22Rv1 (cell line): ENCODE measurements around the gene COL9A3.

Source experiments
- H3K27ac ChIP-seq: fragments of 450-650 bp; 2 replicates; pipeline ENCODE4 v1.5.1; 2017
- ZFX ChIP-seq: fragments of 450-650 bp; IDR thresholded peaks from 2 replicates; pipeline ENCODE4 v1.6.1; 2017; ENCODE audit warnings: antibody characterized with exemption, borderline replicate concordance
- TF ChIP-seq, protein P1 (sequence below): fragments of 450-650 bp; IDR thresholded peaks from 2 replicates; pipeline ENCODE4 v1.5.1; 2017; ENCODE audit warnings: mild to moderate bottlenecking

COL9A3 gene

DNA sequence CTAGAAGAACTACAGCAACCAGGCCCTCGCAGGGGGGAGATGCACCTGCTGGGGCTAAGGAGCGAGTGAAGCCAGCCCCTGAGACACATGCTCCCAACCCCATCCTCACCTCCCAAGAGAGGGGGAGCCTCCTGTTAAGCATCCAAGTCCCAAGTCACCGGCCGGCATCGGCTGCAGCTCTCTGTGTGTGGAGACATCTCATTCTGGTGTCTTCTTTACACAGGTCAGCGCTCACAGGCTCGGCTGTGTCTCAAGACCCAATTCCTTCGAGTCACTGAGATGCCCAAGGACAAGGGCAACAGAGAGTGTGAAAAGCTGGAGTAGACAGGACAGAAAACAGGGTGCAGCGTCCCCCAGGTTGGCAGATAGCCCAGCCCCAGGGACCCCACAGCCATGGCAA, 41.6 kb upstream of the COL9A3 start:
- TF ChIP-seq, protein P1, sequence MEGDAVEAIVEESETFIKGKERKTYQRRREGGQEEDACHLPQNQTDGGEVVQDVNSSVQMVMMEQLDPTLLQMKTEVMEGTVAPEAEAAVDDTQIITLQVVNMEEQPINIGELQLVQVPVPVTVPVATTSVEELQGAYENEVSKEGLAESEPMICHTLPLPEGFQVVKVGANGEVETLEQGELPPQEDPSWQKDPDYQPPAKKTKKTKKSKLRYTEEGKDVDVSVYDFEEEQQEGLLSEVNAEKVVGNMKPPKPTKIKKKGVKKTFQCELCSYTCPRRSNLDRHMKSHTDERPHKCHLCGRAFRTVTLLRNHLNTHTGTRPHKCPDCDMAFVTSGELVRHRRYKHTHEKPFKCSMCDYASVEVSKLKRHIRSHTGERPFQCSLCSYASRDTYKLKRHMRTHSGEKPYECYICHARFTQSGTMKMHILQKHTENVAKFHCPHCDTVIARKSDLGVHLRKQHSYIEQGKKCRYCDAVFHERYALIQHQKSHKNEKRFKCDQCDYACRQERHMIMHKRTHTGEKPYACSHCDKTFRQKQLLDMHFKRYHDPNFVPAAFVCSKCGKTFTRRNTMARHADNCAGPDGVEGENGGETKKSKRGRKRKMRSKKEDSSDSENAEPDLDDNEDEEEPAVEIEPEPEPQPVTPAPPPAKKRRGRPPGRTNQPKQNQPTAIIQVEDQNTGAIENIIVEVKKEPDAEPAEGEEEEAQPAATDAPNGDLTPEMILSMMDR = no peak
- no peak for TF ChIP-seq ZFX
- no peak overlapping the region for H3K27ac ChIP-seq

DNA sequence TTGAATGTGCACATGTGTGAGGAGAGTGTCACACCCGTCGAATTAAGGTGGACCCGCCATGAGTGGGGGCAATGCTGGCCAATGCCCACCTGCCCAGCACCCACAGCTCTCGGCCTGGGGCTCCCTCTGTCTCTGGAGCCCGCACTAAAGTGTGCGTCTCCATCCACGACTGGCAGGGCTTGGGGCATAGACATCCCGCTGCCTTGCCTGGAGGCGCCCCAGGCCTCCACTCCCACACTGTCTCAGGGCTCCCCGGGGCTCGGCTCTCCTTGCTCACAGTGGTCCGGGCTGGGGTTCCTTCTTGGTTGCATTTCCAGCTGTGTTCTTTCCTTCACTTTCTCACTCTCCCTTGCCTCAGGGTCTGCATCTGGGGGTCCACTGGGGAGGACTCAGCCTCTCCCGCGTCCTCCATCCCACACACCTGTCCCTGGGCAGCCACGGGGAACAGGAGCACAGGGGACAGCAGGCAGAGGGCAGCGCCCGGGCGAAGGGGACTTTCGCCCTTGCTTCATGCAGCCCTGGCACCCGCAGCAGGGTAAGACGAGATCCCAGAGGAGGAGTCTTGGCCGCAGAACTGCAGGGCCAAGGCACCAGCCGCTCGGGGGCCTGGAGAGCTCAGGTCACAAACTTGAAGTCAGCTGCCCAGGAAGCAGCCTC, 40.7 kb upstream of the COL9A3 start:
- TF ChIP-seq ZFX = no peak
- TF ChIP-seq, protein P1 = no peak
- peak overlapping the region; percentile 48; the same call in 1 of the 2 replicates for H3K27ac ChIP-seq

- TF ChIP-seq ZFX = no peak
- TF ChIP-seq, protein P1 = no peak
- peak overlapping the region; percentile 48; the same call in 1 of the 2 replicates for H3K27ac ChIP-seq
Observed at GRCh38 chr20:62776692-62777527, 39.9 kb upstream of the COL9A3 start.

GRCh38 chr20:62777528-62777830, 39.4 kb upstream of the COL9A3 start:
- TF ChIP-seq, protein P1 = no peak
- no peak for TF ChIP-seq ZFX
- no peak overlapping the region for H3K27ac ChIP-seq

DNA sequence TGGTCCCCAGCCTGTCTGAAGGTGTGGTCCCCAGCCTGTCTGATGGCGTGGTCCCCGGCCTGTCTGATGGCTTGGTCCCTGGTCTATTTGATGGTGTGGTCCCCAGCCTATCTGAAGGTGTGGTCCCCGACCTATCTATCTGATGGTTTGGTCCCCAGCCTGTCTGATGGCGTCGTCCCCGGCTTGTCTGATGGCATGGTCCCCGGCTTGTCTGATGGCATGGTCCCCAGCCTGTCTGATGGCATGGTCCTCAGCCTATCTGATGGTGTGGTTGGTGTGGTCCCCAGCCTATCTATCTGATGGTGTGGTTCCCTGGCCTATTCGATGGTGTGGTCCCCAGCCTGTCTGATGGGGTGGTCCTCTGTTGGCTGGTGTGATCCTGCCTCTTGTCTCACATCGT, 38.8 kb upstream of the COL9A3 start:
- H3K27ac ChIP-seq = no peak overlapping the region
- TF ChIP-seq ZFX = no peak
- TF ChIP-seq, protein P1 = no peak

DNA sequence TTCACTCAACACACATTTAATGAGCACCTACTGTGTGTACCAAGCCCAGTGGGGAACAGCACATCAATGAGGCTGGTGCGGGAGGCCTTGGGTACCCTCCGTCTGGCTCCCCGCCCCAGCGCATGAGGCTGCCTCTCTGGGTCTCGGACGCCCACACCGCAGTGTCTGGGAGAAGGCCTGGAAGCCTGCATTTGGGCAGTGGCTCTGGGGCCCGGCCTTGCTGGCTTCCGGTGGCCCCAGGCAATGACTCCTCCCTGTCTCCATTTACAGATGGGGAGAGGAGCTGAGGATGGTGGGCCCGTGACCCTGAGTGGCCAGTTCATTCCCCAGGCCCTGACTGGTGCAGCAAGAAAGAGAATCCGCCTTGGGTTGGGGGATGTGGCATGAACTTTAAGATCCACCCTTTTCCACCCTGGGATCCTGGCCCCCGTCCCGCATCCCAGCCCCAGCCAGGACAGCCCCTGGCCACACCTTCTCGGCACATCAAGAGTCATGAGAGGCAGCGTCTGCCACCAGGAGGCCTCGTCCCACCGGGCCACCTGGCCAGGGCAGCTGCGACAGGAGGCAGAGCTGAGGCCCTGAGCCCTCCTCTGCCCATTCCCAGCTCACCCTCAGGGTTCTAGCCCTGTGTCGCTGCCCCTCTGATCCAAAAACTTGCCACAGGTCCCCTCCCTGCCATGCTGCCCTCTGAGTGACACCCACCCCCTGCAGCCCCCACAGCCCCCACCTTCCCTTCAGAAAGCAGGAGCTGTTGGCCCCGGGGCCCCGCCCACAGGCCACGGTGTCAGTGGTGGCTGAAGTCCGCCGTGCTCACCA, 38.0 kb upstream of the COL9A3 start:
- H3K27ac ChIP-seq = no peak overlapping the region
- TF ChIP-seq ZFX = no peak
- TF ChIP-seq, protein P1 = no peak

- H3K27ac ChIP-seq = no peak overlapping the region
- TF ChIP-seq, protein P1 = no peak
- no peak for TF ChIP-seq ZFX
Observed at GRCh38 chr20:62779417-62779685, 37.5 kb upstream of the COL9A3 start.
